ENCODE measurements around the gene IFNA21. TPM values are rescaled to one million over a fixed set of nuclear protein-coding genes. Genes with fewer than 3 reads are reported as not detected.
"Not testable (repeated sequence)": the region's sequence is repeated elsewhere in the genome, so short reads cannot be mapped to it uniquely, and the experiment has no call there.

IFNA21 gene
- total and polyA plus RNA-seq, 2 of the 4 experiments (the other 2 are of a cell fraction), result not detected

- H3K27me3 ChIP-seq (ENCODE audit: control insufficient read depth, insufficient read depth, low read length), result peaks cover 3% of the 10 kb centered on the region
- no peaks in the 10 kb centered on the region for H3K9me1 ChIP-seq (ENCODE audit: insufficient read depth, low read length)
- no peaks in the 10 kb centered on the region for H3K79me1 ChIP-seq (ENCODE audit: low read depth in 1 of 2, low read length in 2 of 2)
- no peak overlapping the region for H3K18ac ChIP-seq (ENCODE audit: low read depth, low read length)
- H2BK5ac ChIP-seq (ENCODE audit: low read depth, low read length, poor library complexity, severe bottlenecking), result no peak overlapping the region
- no peaks in the 10 kb centered on the region for H3K9me3 ChIP-seq (ENCODE audit: control insufficient read depth, insufficient read depth, low read length)
- H4K20me1 ChIP-seq (ENCODE audit: insufficient read depth, low read length), result no peaks in the 10 kb centered on the region
- no peak overlapping the region for H3K27ac ChIP-seq (ENCODE audit: insufficient read depth, low read length)
- H3K9ac ChIP-seq (ENCODE audit: low read depth, low read length), result no peak overlapping the region
- H4K5ac ChIP-seq (ENCODE audit: low read depth, low read length), result no peak overlapping the region
- no peak overlapping the region for H3K56ac ChIP-seq (ENCODE audit: extremely low read depth, insufficient read depth, low read length)
- no peak overlapping the region for H2AK9ac ChIP-seq (replicated peaks; ENCODE audit: low read depth, low read length, poor library complexity)
- no peak overlapping the region for H2BK120ac ChIP-seq (ENCODE audit: low read depth, low read length)
- ATAC-seq (ENCODE audit: low read depth), result no peak
- H2AK5ac ChIP-seq (ENCODE audit: low read depth, low read length), result no peak overlapping the region
- no peak overlapping the region for H3K4me3 ChIP-seq (ENCODE audit: insufficient read depth, low read depth, low read length)
- no peak overlapping the region for H3K23ac ChIP-seq (ENCODE audit: low read depth, low read length)
- no peak overlapping the region for H4K8ac ChIP-seq (ENCODE audit: low read depth in 2 of 2, low read length in 2 of 2)
- H3K4me2 ChIP-seq (ENCODE audit: low read depth, low read length), result no peak overlapping the region
- ChIA-PET POLR2A (ENCODE audit: unreplicated experiment) (no interaction called here), CTCF (no interaction called here)
- H2AFZ ChIP-seq (replicated peaks; ENCODE audit: low read length, poor library complexity), result no peak overlapping the region
- intact Hi-C loops (cut with micrococcal nuclease), result no loop called here
- TF ChIP-seq MAZ (IDR thresholded peaks at IDR 0.05; ENCODE audit: borderline replicate concordance, low read depth, low read length) (no peak), FOS (IDR thresholded peaks at IDR 0.05; ENCODE audit: low read depth, low read length) (no peak), CTCF (conservative IDR thresholded peaks at IDR 0.05; ENCODE audit: low read depth, low read length) (no peak), SMC3 (IDR thresholded peaks at IDR 0.05; ENCODE audit: low read depth, low read length) (no peak), POLR2A (IDR thresholded peaks at IDR 0.05; ENCODE audit: low read depth, low read length) (no peak)
- WGBS, 2 experiments (ENCODE audit: extremely low coverage in 2 of 2, insufficient read length in 1 of 2), result no CpG with 5 or more reads among the region's 3 CpGs
- in situ Hi-C loops (cut with MboI; ENCODE audit: low sequenced_read_pairs), result loop anchor here (25.0 kb wide), 1 partner anchor 1623 kb away; no protein-coding TSS in a partner anchor
- H3K4ac ChIP-seq (ENCODE audit: low read depth, low read length), result no peak overlapping the region
- H4K91ac ChIP-seq (ENCODE audit: insufficient read depth, low read depth, low read length), result no peak overlapping the region
- dilution Hi-C loops (cut with HindIII; ENCODE audit: low sequenced_read_pairs, unreplicated experiment), result no loop called here
- no TSS peak for BruUV-seq (replicated peaks)
- no peak overlapping the region for H2BK15ac ChIP-seq (ENCODE audit: low read depth, low read length)
- DNase-seq, result no peak
- no peaks in the 10 kb centered on the region for H3K36me3 ChIP-seq (ENCODE audit: control insufficient read depth, insufficient read depth, low read length)
- H3K4me1 ChIP-seq (ENCODE audit: control insufficient read depth, insufficient read depth, low read length), result no peaks in the 10 kb centered on the region
- H2BK20ac ChIP-seq (ENCODE audit: low read depth, low read length), result no peak overlapping the region
- H3K14ac ChIP-seq (replicated peaks; ENCODE audit: low read depth, low read length), result no peak overlapping the region
Observed at GRCh38 chr9:21135736-21136135, 30.7 kb downstream of the IFNA21 start.

GRCh38 chr9:21128186-21128585 is 38.3 kb downstream of the IFNA21 start:
- H3K56ac ChIP-seq (ENCODE audit: extremely low read depth, insufficient read depth, low read length); H4K8ac ChIP-seq (ENCODE audit: low read depth in 2 of 2, low read length in 2 of 2); H3K4me3 ChIP-seq (ENCODE audit: insufficient read depth, low read depth, low read length); H3K4ac ChIP-seq (ENCODE audit: low read depth, low read length); H4K20me1 ChIP-seq (ENCODE audit: insufficient read depth, low read length); H3K9ac ChIP-seq (ENCODE audit: low read depth, low read length); ATAC-seq (ENCODE audit: low read depth); DNase-seq; H2BK20ac ChIP-seq (ENCODE audit: low read depth, low read length); H2BK5ac ChIP-seq (ENCODE audit: low read depth, low read length, poor library complexity, severe bottlenecking); H3K4me2 ChIP-seq (ENCODE audit: low read depth, low read length); H2AK5ac ChIP-seq (ENCODE audit: low read depth, low read length); H4K5ac ChIP-seq (ENCODE audit: low read depth, low read length); H3K36me3 ChIP-seq (ENCODE audit: control insufficient read depth, insufficient read depth, low read length); H3K14ac ChIP-seq (replicated peaks; ENCODE audit: low read depth, low read length); H2AFZ ChIP-seq (replicated peaks; ENCODE audit: low read length, poor library complexity); H3K9me1 ChIP-seq (ENCODE audit: insufficient read depth, low read length); BruUV-seq (replicated peaks); H3K27me3 ChIP-seq (ENCODE audit: control insufficient read depth, insufficient read depth, low read length); H3K79me1 ChIP-seq (ENCODE audit: low read depth in 1 of 2, low read length in 2 of 2); H3K9me3 ChIP-seq (ENCODE audit: control insufficient read depth, insufficient read depth, low read length); H4K91ac ChIP-seq (ENCODE audit: insufficient read depth, low read depth, low read length); H3K23ac ChIP-seq (ENCODE audit: low read depth, low read length); H3K27ac ChIP-seq (ENCODE audit: insufficient read depth, low read length); dilution Hi-C loops (cut with HindIII; ENCODE audit: low sequenced_read_pairs, unreplicated experiment); H2AK9ac ChIP-seq (replicated peaks; ENCODE audit: low read depth, low read length, poor library complexity); H2BK15ac ChIP-seq (ENCODE audit: low read depth, low read length); H2BK120ac ChIP-seq (ENCODE audit: low read depth, low read length); intact Hi-C loops (cut with micrococcal nuclease); H3K18ac ChIP-seq (ENCODE audit: low read depth, low read length); H3K4me1 ChIP-seq (ENCODE audit: control insufficient read depth, insufficient read depth, low read length): not testable (repeated sequence)
- CTCF ChIA-PET, result interaction anchor here (0.6 kb wide), 1 partner anchor 260 kb away, joined by 5 read pairs; no protein-coding TSS in a partner anchor
- in situ Hi-C loops (cut with MboI; ENCODE audit: low sequenced_read_pairs), result loop anchor here (25.0 kb wide), 1 partner anchor 1616 kb away; no protein-coding TSS in a partner anchor
- POLR2A ChIA-PET (ENCODE audit: unreplicated experiment), result interaction anchor here (0.6 kb wide), 1 partner anchor 67 kb away, joined by 3 read pairs; no protein-coding TSS in a partner anchor
